OCI-LY3 (cell line): ENCODE measurements around the gene MTHFD2.

Experiments
- H2AFZ ChIP-seq: fragments of 200-600, 300-600 bp; shearing (Covaris generic); 2 replicates; pipeline ENCODE4 v1.6.0; 2014; ENCODE audit warnings: antibody characterized with exemption, low read depth, low read length
- H3K27ac ChIP-seq: fragments of 200-600, 300-600 bp; sonication (generic); 2 replicates; pipeline ENCODE4 v1.5.1; 2014; ENCODE audit warnings: mild to moderate bottlenecking, low read length, moderate library complexity, mixed read lengths
- H3K27me3 ChIP-seq: fragments of 200-600, 300-600 bp; sonication (generic); 2 replicates; pipeline ENCODE4 v1.6.1; 2014; ENCODE audit warnings: low read depth, low read length, mixed read lengths
- H3K36me3 ChIP-seq: fragments of 200-600, 300-600 bp; sonication (generic); replicated peaks from 2 replicates; pipeline ENCODE3; 2014; ENCODE audit warnings: low read depth, low read length, mixed read lengths
- H3K4me1 ChIP-seq: fragments of 300-600, 200-600 bp; sonication (generic); 2 replicates; pipeline ENCODE4 v1.6.1; 2014; ENCODE audit warnings: low read length, mixed read lengths
- H3K4me2 ChIP-seq: fragments of 200-600, 300-600 bp; sonication (generic); 2 replicates; pipeline ENCODE4 v1.6.1; 2014; ENCODE audit warnings: low read length, mixed read lengths
- H3K4me3 ChIP-seq: fragments of 300-600, 200-600 bp; sonication (generic); 2 replicates; pipeline ENCODE4 v1.5.1; 2014; ENCODE audit warnings: antibody characterized with exemption, mild to moderate bottlenecking, low read length, moderate library complexity
- H3K79me2 ChIP-seq: fragments of 300-600, 200-600 bp; shearing (Covaris generic); 2 replicates; pipeline ENCODE4 v1.6.1; 2014; ENCODE audit warnings: mild to moderate bottlenecking, low read length, mixed read lengths
- H3K9ac ChIP-seq: fragments of 300-600, 200-600 bp; shearing (Covaris generic); 2 replicates; pipeline ENCODE4 v1.6.0; 2014; ENCODE audit warnings: mild to moderate bottlenecking, low read length, moderate library complexity
- H3K9me3 ChIP-seq: fragments of 200-600, 300-600 bp; shearing (Covaris generic); 2 replicates; pipeline ENCODE4 v1.6.1; 2014; ENCODE audit warnings: low read length, mixed read lengths; ENCODE audit not compliant: insufficient read depth
- H4K20me1 ChIP-seq: fragments of 200-600, 300-600 bp; sonication (generic); 2 replicates; pipeline ENCODE4 v1.6.1; 2016; ENCODE audit warnings: low read length, mixed read lengths; ENCODE audit not compliant: insufficient read depth
- CTCF ChIP-seq: fragments of 200-600, 300-600 bp; sonication (generic); IDR thresholded peaks from 2 replicates; pipeline ENCODE4 v1.5.1; 2014; ENCODE audit warnings: antibody characterized with exemption, low read length, low read depth
- EZH2phosphoT487 ChIP-seq: fragments of 200-600 bp; shearing (Covaris generic); IDR thresholded peaks from 2 replicates; pipeline ENCODE4 v1.6.1; 2018; ENCODE audit warnings: antibody characterized with exemption, mixed run types, low read depth

MTHFD2 gene

GRCh38 chr2:74253971-74254310, 55.5 kb downstream of the MTHFD2 start:
- H3K36me3 ChIP-seq, result peaks cover 10% of the 10 kb centered on the region
- TF ChIP-seq CTCF, result no peak
- TF ChIP-seq EZH2phosphoT487, result no peak
- no peak overlapping the region for H3K4me2 ChIP-seq
- no peaks in the 10 kb centered on the region for H3K79me2 ChIP-seq
- no peak overlapping the region for H3K27ac ChIP-seq
- no peak overlapping the region for H3K9ac ChIP-seq
- no peaks in the 10 kb centered on the region for H4K20me1 ChIP-seq
- no peaks in the 10 kb centered on the region for H3K4me1 ChIP-seq
- H3K9me3 ChIP-seq, result no peaks in the 10 kb centered on the region
- H3K4me3 ChIP-seq, result no peak overlapping the region
- no peak overlapping the region for H2AFZ ChIP-seq
- H3K27me3 ChIP-seq, result no peaks in the 10 kb centered on the region

GRCh38 chr2:74255660-74256213, 57.3 kb downstream of the MTHFD2 start:
- H3K4me1 ChIP-seq, result no peaks in the 10 kb centered on the region
- H3K27me3 ChIP-seq, result no peaks in the 10 kb centered on the region
- H3K27ac ChIP-seq, result no peak overlapping the region
- H2AFZ ChIP-seq, result no peak overlapping the region
- no peak overlapping the region for H3K4me3 ChIP-seq
- peaks cover 12% of the 10 kb centered on the region for H3K36me3 ChIP-seq
- no peak overlapping the region for H3K4me2 ChIP-seq
- H4K20me1 ChIP-seq, result no peaks in the 10 kb centered on the region
- H3K79me2 ChIP-seq, result no peaks in the 10 kb centered on the region
- no peaks in the 10 kb centered on the region for H3K9me3 ChIP-seq
- H3K9ac ChIP-seq, result no peak overlapping the region
- TF ChIP-seq EZH2phosphoT487 (no peak), CTCF (no peak)

GRCh38 chr2:74259191-74259590, 60.8 kb downstream of the MTHFD2 start:
- Histone ChIP-seq H3K9me3 (no peaks in the 10 kb centered on the region), H3K4me3 (no peak overlapping the region), H3K4me1 (no peaks in the 10 kb centered on the region), H3K9ac (no peak overlapping the region), H3K4me2 (no peak overlapping the region), H3K27me3 (no peaks in the 10 kb centered on the region), H2AFZ (no peak overlapping the region), H3K27ac (no peak overlapping the region), H3K36me3 (peaks cover 30% of the 10 kb centered on the region), H3K79me2 (no peaks in the 10 kb centered on the region), H4K20me1 (no peaks in the 10 kb centered on the region)
- TF ChIP-seq CTCF (no peak), EZH2phosphoT487 (no peak)

- Histone ChIP-seq H3K27me3 (no peaks in the 10 kb centered on the region), H3K4me3 (no peak overlapping the region), H3K9ac (no peak overlapping the region), H3K27ac (no peak overlapping the region), H3K4me1 (no peaks in the 10 kb centered on the region), H3K79me2 (no peaks in the 10 kb centered on the region), H3K4me2 (no peak overlapping the region), H2AFZ (no peak overlapping the region), H4K20me1 (no peaks in the 10 kb centered on the region), H3K36me3 (peaks cover 30% of the 10 kb centered on the region), H3K9me3 (no peaks in the 10 kb centered on the region)
- TF ChIP-seq EZH2phosphoT487 (no peak), CTCF (no peak)
Observed at GRCh38 chr2:74259733-74260132, 61.3 kb downstream of the MTHFD2 start.
